Stomach (tissue), 19 donors: ENCODE data around the gene GALK2. TPM values are rescaled to one million over a fixed set of nuclear protein-coding genes. Genes with fewer than 3 reads are reported as not detected.

Experiments
- DNase-seq, 2 donors: peaks; one replicate each; pipeline versions ENCODE4 v3.0.0 to v3.0.0-alpha.2; 2013 to 2019
- H3K27ac ChIP-seq, 5 donors: fragments of 200-600 bp in 4 of 5; sonication (generic) in 4 of 5; one replicate each; pipeline ENCODE4 v1.5.1; 2013 to 2019; ENCODE audit warnings: mild to moderate bottlenecking in 1 of 5, moderate library complexity in 1 of 5
- H3K27me3 ChIP-seq, 3 donors: fragments of 200-600 bp; sonication (generic); one replicate each; pipeline ENCODE4 v1.5.1; 2017 to 2019; ENCODE audit warnings: mixed run types in 1 of 3
- H3K36me3 ChIP-seq, 4 donors: fragments of 200-600 bp; sonication (generic); 1 replicate in 3 of 4; 2 replicates in 1 of 4; pipeline ENCODE4 v1.5.1; 2016 to 2019
- H3K4me1 ChIP-seq, 4 donors: fragments of 200-600 bp; sonication (generic); one replicate each; pipeline ENCODE4 v1.5.1; 2016 to 2019
- H3K4me3 ChIP-seq, 4 donors: fragments of 200-600 bp; sonication (generic) in 3 of 4; one replicate each; pipeline ENCODE4 v1.5.1; 2016 to 2019; ENCODE audit warnings: mild to moderate bottlenecking in 1 of 4
- H3K9me3 ChIP-seq, 4 donors: fragments of 200-600 bp; sonication (generic); one replicate each; pipeline ENCODE4 v1.5.1; 2016 to 2019
- CTCF ChIP-seq, 7 experiments: fragments of 450-650 bp in 4 of 7; fragments of 200-600 bp in 3 of 7; sonication (generic) in 3 of 7; IDR thresholded peaks; one replicate each; pipeline ENCODE4 v1.5.1; 2016 to 2019; ENCODE audit warnings: antibody characterized with exemption in 7 of 7, control low read depth in 2 of 7, mild to moderate bottlenecking in 1 of 7
- EP300 ChIP-seq: sonication (generic); formaldehyde crosslinking; IDR thresholded peaks from one replicate; pipeline ENCODE4 v1.6.1; 2017; ENCODE audit warnings: antibody characterized with exemption
- POLR2A ChIP-seq, 4 donors: fragments of 450-650 bp; IDR thresholded peaks; one replicate each; pipeline ENCODE4 v1.6.1; 2016; ENCODE audit warnings: antibody characterized with exemption in 4 of 4, control low read depth in 2 of 4, mild to moderate bottlenecking in 1 of 4, moderate library complexity in 1 of 4
- POLR2AphosphoS5 ChIP-seq, 3 donors: sonication (generic); formaldehyde crosslinking; IDR thresholded peaks; one replicate each; pipeline ENCODE4 v1.6.1; 2016; ENCODE audit warnings: antibody characterized with exemption in 3 of 3
- WGBS, 5 donors: extraction: QIAGEN DNeasy Blood & Tissue Kit in 3 of 5; methylation state at CpG; one replicate each; pipeline versions ENCODE4 v1.1.5 to v1.1.7; 2013 to 2018; 5-methylcytosine and 5-hydroxymethylcytosine counted together
- intact Hi-C: fragments of 100-400 bp; cut with DNase I; formaldehyde crosslinking; loops from one replicate; pipeline ENCODE4 v1.15.1; 2023; ENCODE audit warnings: low total_unique reads
- long read RNA-seq, 10 donors: transcript quantifications; one replicate each; lab custom pipeline, GENCODE V29; 2026
- polyA plus RNA-seq, 3 donors: library from polyadenylated mRNA; stranded (reverse); fragments of 200-250 nt; gene quantifications; one replicate each; pipeline ENCODE4 v1.2.3, GENCODE V29; 2013
- total RNA-seq, 5 donors: library from RNA; depleted of rRNA; stranded (reverse); fragments of >200 nt; gene quantifications; one replicate each; pipeline versions ENCODE4 v1.1.0 to v1.2.3, GENCODE V29; 2014 to 2016
- donor health status: healthy with polysubstance abuse.
- donor health status: Bipolar disorder and iron deficiency.
- donor health status: healthy.

GALK2 gene
- total RNA-seq (100 to 1,000 TPM in 1 of 5 donors, 10 to 100 TPM in 4; 14.5 to 149 (median 56.6) TPM), polyA plus RNA-seq (10 to 100 TPM in 2 of 3 donors, 1 to 10 TPM in 1; 9.6 to 23.4 (median 16.7) TPM)
- long read RNA-seq, donor 1, partial matches to known transcripts, result 5 of 5 reads
- long read RNA-seq, donor 1, other reads (novel, unspliced or antisense), result 0 of 5 reads
- long read RNA-seq, donor 2, partial matches to known transcripts, result 0 of 2 reads
- long read RNA-seq, donor 2, other reads (novel, unspliced or antisense), result 0 of 2 reads
- long read RNA-seq, donor 3, partial matches to known transcripts, result 0 of 2 reads
- long read RNA-seq, donor 3, other reads (novel, unspliced or antisense), result 0 of 2 reads
- long read RNA-seq, donor 4, result 0 reads
- long read RNA-seq, donor 5, full-length matches to known transcripts, result 4 of 4 reads
- long read RNA-seq, donor 5, partial matches to known transcripts, result 0 of 4 reads
- long read RNA-seq, donor 5, other reads (novel, unspliced or antisense), result 0 of 4 reads
- long read RNA-seq, donor 6, full-length matches to known transcripts, result 3 of 9 reads
- long read RNA-seq, donor 6, partial matches to known transcripts, result 6 of 9 reads
- long read RNA-seq, donor 6, other reads (novel, unspliced or antisense), result 0 of 9 reads
- long read RNA-seq, donor 7, full-length matches to known transcripts, result 3 of 3 reads
- long read RNA-seq, donor 7, partial matches to known transcripts, result 0 of 3 reads
- long read RNA-seq, donor 7, other reads (novel, unspliced or antisense), result 0 of 3 reads
- long read RNA-seq, donor 8, partial matches to known transcripts, result 0 of 2 reads
- long read RNA-seq, donor 8, other reads (novel, unspliced or antisense), result 0 of 2 reads
- long read RNA-seq, donor 9, full-length matches to known transcripts, result 1 of 1 reads
- long read RNA-seq, donor 9, partial matches to known transcripts, result 0 of 1 reads
- long read RNA-seq, donor 9, other reads (novel, unspliced or antisense), result 0 of 1 reads
- long read RNA-seq, donor 10, result 0 reads

- DNase-seq, result peak; percentile 89 to 96
- 2 to 4% (median 3%) methylated on average over 30 of the region's 30 CpGs for WGBS, 5 donors
- peaks cover 18 to 30% (median 21%) of the 10 kb centered on the region in 4 donors for H3K4me1 ChIP-seq
- intact Hi-C loops, result no loop called here
- no peaks in the 10 kb centered on the region for H3K27me3 ChIP-seq
- H3K36me3 ChIP-seq, result no peaks in the 10 kb centered on the region
- peak within 1 kb of the TSS; percentile 51 to 70 (median 64) for H3K4me3 ChIP-seq
- TF ChIP-seq POLR2AphosphoS5 (IDR thresholded peaks at IDR 0.05) (peak; percentile 33 to 92 (median 85)), POLR2A (IDR thresholded peaks at IDR 0.05) (peak in 1 of 4 donors; percentile 18), EP300 (no peak), CTCF (IDR thresholded peaks at IDR 0.05) (no peak)
- peak within 1 kb of the TSS; percentile 86 to 97 (median 88) for H3K27ac ChIP-seq
- no peaks in the 10 kb centered on the region for H3K9me3 ChIP-seq
Observed at GRCh38 chr15:49169880-49170597, at the start of gene GALK2. TSS of gene GALK2 (plus strand) at chr15:49170247. CDS start at chr15:49170323, 76 bp downstream.

- Histone ChIP-seq H3K4me3 (no peak overlapping the region), H3K9me3 (no peaks in the 10 kb centered on the region), H3K27ac (no peak overlapping the region), H3K36me3 (peaks cover 0 to 35% (median 26%) of the 10 kb centered on the region in 4 donors), H3K4me1 (no peaks in the 10 kb centered on the region), H3K27me3 (no peaks in the 10 kb centered on the region)
- TF ChIP-seq EP300, result no peak
- no peak for TF ChIP-seq POLR2AphosphoS5 (IDR thresholded peaks at IDR 0.05)
- TF ChIP-seq POLR2A (IDR thresholded peaks at IDR 0.05), result no peak
- no peak for TF ChIP-seq CTCF (IDR thresholded peaks at IDR 0.05)
- intact Hi-C loops, result no loop called here
- no peak for DNase-seq
- 74 to 85% (median 80%) methylated on average over 4 of the region's 4 CpGs for WGBS, 5 donors
Observed at GRCh38 chr15:49120832-49121231, 49.2 kb upstream of the GALK2 start.

GRCh38 chr15:49121901-49122300 is 48.1 kb upstream of the GALK2 start:
- 65 to 90% (median 80%) methylated on average over 1 of the region's 1 CpG for WGBS, 5 donors
- H3K36me3 ChIP-seq, result peaks cover 0 to 45% (median 35%) of the 10 kb centered on the region in 4 donors
- H3K27ac ChIP-seq, result no peak overlapping the region
- no peaks in the 10 kb centered on the region for H3K27me3 ChIP-seq
- H3K4me1 ChIP-seq, result no peaks in the 10 kb centered on the region
- intact Hi-C loops, result no loop called here
- TF ChIP-seq EP300 (no peak), CTCF (IDR thresholded peaks at IDR 0.05) (no peak), POLR2A (IDR thresholded peaks at IDR 0.05) (no peak), POLR2AphosphoS5 (IDR thresholded peaks at IDR 0.05) (no peak)
- no peaks in the 10 kb centered on the region for H3K9me3 ChIP-seq
- no peak overlapping the region for H3K4me3 ChIP-seq
- no peak for DNase-seq
